Epithelial cell of esophagus (primary cell): Measurements from ENCODE around the gene ASB16.
A peak's percentile ranks its signal among the peaks of the same experiment; 100 is the strongest.

Experiments
- DNase-seq: peaks from one replicate; pipeline ENCODE4 v3.0.0; 2010; ENCODE audit warnings: low read depth
- H3K4me3 ChIP-seq: 2 replicates; pipeline ENCODE4 v1.5.1; 2011; ENCODE audit warnings: mild to moderate bottlenecking, low read length, control low read depth
- TF ChIP-seq, protein P1 (sequence below): IDR thresholded peaks from 2 replicates; pipeline ENCODE4 v1.5.1; 2011; ENCODE audit warnings: low read depth, mild to moderate bottlenecking, low read length, control low read depth, inconsistent platforms; ENCODE audit not compliant: insufficient read depth; ENCODE audit errors: missing control alignments

The ASB16 gene

GRCh38 chr17:44217738-44218343 lies 47.3 kb downstream of the ASB16 start:
- no peak for DNase-seq
- H3K4me3 ChIP-seq, result peak overlapping the region; percentile 63
- TF ChIP-seq, protein P1, sequence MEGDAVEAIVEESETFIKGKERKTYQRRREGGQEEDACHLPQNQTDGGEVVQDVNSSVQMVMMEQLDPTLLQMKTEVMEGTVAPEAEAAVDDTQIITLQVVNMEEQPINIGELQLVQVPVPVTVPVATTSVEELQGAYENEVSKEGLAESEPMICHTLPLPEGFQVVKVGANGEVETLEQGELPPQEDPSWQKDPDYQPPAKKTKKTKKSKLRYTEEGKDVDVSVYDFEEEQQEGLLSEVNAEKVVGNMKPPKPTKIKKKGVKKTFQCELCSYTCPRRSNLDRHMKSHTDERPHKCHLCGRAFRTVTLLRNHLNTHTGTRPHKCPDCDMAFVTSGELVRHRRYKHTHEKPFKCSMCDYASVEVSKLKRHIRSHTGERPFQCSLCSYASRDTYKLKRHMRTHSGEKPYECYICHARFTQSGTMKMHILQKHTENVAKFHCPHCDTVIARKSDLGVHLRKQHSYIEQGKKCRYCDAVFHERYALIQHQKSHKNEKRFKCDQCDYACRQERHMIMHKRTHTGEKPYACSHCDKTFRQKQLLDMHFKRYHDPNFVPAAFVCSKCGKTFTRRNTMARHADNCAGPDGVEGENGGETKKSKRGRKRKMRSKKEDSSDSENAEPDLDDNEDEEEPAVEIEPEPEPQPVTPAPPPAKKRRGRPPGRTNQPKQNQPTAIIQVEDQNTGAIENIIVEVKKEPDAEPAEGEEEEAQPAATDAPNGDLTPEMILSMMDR, result no peak

- peak overlapping the region; percentile 63 for H3K4me3 ChIP-seq
- TF ChIP-seq, protein P1, result peak; percentile 34
- DNase-seq, result peak; percentile 91
Measured at GRCh38 chr17:44218344-44219107, 48.0 kb downstream of the ASB16 start.

DNA sequence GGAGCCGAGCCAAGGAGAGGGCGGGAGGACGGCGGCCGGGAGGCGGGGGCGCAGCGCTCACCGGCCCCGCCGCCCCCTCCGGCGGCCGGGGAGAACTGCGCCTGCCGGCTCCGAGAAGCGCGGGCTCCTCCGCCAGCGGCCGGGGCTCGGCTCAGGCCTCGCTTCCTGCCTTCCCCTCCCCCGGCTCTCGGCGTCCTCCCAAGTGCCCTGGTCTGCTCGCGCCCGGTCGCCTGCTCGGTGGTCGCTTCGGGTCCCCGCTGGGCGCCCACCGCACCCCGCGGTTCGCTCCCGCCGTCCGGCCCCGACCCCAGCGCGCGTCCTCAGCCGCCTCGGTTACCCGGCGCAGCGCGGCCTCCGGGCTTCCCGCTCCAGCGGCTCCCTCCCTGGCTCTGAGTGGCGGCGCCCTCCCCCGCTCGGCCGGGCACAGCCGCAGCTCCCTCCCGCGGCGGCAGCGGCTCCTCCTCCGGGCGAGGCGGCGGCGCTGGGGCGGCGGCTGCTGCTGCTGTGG lies 48.7 kb downstream of the ASB16 start:
- TF ChIP-seq, protein P1, result no peak
- DNase-seq, result peak; percentile 75
- H3K4me3 ChIP-seq, result peak overlapping the region; percentile 43

GRCh38 chr17:44219616-44220212 lies 49.2 kb downstream of the ASB16 start, which contains the start of gene UBTF:
Gene UBTF (minus strand): TSS chr17:44219675. CDS start chr17:44218229, 1,446 bp downstream.
- TF ChIP-seq, protein P1, result no peak
- H3K4me3 ChIP-seq, result peak within 1 kb of the TSS; percentile 79
- DNase-seq, result peak; percentile 67

GRCh38 chr17:44220213-44221083 lies 49.9 kb downstream of the ASB16 start:
- TF ChIP-seq, protein P1, result no peak
- peak; percentile 59 for DNase-seq
- peak overlapping the region; percentile 79 for H3K4me3 ChIP-seq
